ENCODE data around the gene TMEM123.

DNA sequence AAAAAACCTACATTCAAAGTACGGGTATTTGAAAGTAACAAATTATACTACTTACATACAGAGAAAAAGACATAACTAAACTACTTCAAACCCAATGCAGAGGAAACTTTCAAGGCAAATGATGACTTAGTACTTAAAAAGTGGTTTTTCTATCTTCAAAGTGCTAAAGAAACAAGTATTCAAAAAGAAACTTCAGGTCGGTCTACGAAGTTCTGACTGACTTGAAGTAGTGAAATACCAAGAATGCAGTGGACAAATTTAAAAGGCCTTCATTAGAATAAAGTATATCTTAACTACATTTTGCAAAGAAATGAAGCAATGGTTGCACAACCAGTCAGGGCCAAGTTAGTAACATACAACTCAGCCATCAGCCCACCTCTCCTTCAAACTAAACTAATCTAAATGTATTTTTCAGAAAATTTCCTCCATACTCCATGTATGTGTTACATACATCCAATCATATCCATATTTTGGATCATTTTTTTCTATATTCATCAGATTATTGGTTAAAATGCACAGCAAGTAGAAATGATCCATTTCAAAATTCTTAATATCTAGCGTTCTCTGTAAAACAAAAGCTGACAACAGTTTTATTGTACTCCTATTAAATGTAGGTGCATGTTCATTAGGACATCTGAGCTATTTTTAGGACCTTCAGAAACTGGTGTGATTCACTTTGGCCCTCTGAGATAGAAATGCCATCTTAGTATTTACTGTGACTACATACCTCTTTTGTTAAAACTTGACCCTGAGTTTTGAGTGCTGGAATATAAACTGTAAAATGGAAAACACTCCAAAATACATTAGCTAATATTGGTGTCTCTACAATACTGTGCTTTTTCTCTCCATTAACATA, 55.6 kb downstream of the TMEM123 start:
- no peak for TF ChIP-seq MAX (IDR thresholded peaks at IDR 0.05)
- TF ChIP-seq FOXM1 (IDR thresholded peaks at IDR 0.05; ENCODE audit: borderline replicate concordance, low read depth) = no peak
- TF ChIP-seq RAD21 (IDR thresholded peaks at IDR 0.05; ENCODE audit: low read depth) = no peak
- TF ChIP-seq EP300 (IDR thresholded peaks at IDR 0.05; ENCODE audit: borderline replicate concordance) = no peak
- no peak for TF ChIP-seq REST (IDR thresholded peaks at IDR 0.05; ENCODE audit: low read depth)
- no peak for TF ChIP-seq TCF12 (IDR thresholded peaks at IDR 0.05; ENCODE audit: low read depth)
- TF ChIP-seq NFIC (IDR thresholded peaks at IDR 0.05) = no peak
- TF ChIP-seq TAF1 (IDR thresholded peaks at IDR 0.05; ENCODE audit: low read depth) = no peak
- no peak for TF ChIP-seq YY1 (IDR thresholded peaks at IDR 0.05; ENCODE audit: low read depth)

All from Ishikawa (cell line).